ENCODE measurements around the gene TCF7L2. TPM values are rescaled to one million over a fixed set of nuclear protein-coding genes. Genes with fewer than 3 reads are reported as not detected.
A peak's percentile ranks its signal among the peaks of the same experiment; 100 is the strongest.
"Not testable (repeated sequence)": the region's sequence is repeated elsewhere in the genome, so short reads cannot be mapped to it uniquely, and the experiment has no call there.

Gene TCF7L2
- total RNA-seq, 8 experiments from 2014 or later: 2.2 to 62.9 (median 7.5) TPM

DNA sequence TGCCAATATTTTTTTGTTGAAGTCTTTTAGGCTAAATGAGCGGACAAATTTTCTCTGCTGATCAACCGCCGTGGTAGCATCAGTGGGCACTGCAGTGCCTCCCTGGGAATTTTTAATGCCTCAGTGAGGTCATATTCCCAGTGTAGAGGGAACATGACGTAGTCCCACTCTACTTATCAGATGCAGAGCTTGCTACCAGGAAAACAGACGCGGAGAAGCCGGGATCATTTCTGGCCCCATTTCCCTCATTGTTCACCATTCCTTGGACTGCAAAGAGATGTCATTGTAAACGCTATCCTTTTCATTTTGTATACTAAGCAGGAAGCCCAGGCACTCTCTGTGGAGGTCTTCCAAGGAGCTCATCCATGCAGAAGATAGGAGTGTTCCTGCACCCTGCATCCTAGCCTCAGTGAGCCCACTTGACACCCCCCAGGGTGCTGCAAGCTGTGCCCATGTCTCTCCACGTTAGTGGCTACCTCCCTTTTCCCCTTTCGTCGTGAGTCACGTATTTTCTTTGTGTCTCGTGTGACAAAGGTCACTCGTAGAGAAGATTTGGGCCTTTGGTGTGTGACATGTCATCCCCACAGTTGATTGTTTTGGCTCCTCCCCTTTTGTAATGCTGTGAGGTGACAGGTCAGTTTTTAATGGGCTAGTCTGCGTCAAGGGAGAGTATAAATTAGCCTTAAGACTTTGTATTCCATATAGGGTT, 145.5 kb downstream of the TCF7L2 start:
- Histone ChIP-seq H3K27ac (peak overlapping the region; percentile 23 to 47), H3K4me3 (no peak overlapping the region), H3K4me1 (replicated peaks in 1 of 2) (peaks cover 34 to 40% of the 10 kb centered on the region in 2 donors)
- peak in 4 of 8 experiments; percentile 38 to 54 (median 42) for ATAC-seq (replicated peaks in 6 of 8)
- in situ Hi-C loops (cut with MboI; ENCODE audit: low pct_unique_long_range_greater_than_20kb in 2 of 9, low sequenced_read_pairs in 9 of 9, unreplicated experiment in 9 of 9): no loop called here
- 58 to 100% (median 80%) methylated on average over 1 to 14 of the region's 15 CpGs for WGBS, 10 experiments

DNA sequence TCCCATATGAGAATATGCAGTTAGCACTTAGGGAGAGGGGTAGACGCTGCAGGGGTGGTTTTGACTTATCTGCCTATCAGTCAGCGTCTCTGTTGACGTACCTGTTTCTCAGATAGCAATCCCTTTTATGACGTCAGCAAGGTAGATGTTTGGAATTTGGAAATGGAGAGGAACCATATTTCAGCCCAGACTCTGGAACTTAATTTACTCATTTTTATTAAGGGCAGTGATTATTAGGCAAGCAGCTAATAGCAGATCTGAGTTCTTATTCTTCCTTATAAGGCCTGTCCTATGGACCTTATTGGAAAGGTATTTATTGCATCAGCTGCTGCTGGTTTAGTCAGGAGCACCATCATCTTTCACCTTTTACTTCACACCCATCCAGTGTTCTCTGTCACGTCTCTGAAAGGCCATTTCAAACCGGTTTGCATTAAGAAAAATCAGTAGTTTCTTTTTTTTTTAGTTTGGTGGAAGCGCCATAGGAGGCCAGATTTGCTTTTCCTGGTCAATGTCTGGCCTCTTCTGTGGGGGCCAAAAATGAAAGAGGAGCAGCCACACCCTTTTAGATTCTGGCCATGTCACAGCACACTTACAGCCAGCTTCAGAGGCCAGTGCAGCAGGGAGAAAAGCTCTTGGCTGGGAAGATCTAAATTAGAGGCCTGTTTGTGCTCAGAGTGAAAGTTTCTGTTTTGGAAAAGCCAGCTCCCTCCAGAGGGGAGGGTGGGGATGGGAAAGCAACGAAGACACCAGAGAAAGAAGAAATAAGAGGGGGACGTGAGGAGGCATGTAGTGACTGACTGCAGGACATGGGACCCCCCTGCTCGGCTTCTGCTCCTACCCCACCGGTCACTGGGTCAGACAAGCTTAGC, 146.3 kb downstream of the TCF7L2 start:
- WGBS, 10 experiments: 60 to 93% (median 70%) methylated on average over 1 to 7 of the region's 11 CpGs; no CpG with 5 or more reads in 1 of the 10 experiments
- in situ Hi-C loops (cut with MboI; ENCODE audit: low pct_unique_long_range_greater_than_20kb in 2 of 9, low sequenced_read_pairs in 9 of 9, unreplicated experiment in 9 of 9): no loop called here
- H3K4me3 ChIP-seq: no peak overlapping the region
- peaks cover 34 to 40% of the 10 kb centered on the region in 2 donors for H3K4me1 ChIP-seq (replicated peaks in 1 of 2)
- peak overlapping the region in 1 of 2 donors; percentile 5 for H3K27ac ChIP-seq
- ATAC-seq (replicated peaks in 6 of 8): peak in 6 of 8 experiments; percentile 10 to 61 (median 32)

DNA sequence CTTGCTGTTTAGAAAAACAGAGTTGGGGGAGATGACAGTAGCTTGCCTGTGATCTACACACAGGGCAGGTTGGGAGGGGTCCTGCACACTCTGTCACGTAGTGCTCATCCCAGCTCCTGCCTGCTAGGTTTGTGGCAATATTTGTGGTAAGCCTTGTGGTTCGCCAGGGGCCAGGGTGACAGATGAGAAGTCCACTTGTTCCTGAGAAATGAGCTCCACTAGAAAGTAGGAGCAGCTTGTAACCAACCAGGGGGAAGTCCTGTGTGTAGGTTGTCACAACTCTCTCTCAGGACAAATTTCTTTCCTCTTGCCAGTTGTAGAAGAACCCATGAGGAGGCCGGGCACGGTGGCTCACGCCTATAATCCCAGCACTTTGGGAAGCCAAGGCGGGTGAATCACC, 147.0 kb downstream of the TCF7L2 start:
- in situ Hi-C loops (cut with MboI; ENCODE audit: low pct_unique_long_range_greater_than_20kb in 2 of 9, low sequenced_read_pairs in 9 of 9, unreplicated experiment in 9 of 9): no loop called here
- Histone ChIP-seq H3K4me1 (replicated peaks in 1 of 2) (peaks cover 34 to 40% of the 10 kb centered on the region in 2 donors), H3K4me3 (no peak overlapping the region), H3K27ac (peak overlapping the region in 1 of 2 donors; percentile 5)
- WGBS, 10 experiments: 83 to 100% methylated on average over 1 to 2 of the region's 6 CpGs; no CpG with 5 or more reads in 8 of the 10 experiments
- no peak for ATAC-seq (replicated peaks in 6 of 8)

DNA sequence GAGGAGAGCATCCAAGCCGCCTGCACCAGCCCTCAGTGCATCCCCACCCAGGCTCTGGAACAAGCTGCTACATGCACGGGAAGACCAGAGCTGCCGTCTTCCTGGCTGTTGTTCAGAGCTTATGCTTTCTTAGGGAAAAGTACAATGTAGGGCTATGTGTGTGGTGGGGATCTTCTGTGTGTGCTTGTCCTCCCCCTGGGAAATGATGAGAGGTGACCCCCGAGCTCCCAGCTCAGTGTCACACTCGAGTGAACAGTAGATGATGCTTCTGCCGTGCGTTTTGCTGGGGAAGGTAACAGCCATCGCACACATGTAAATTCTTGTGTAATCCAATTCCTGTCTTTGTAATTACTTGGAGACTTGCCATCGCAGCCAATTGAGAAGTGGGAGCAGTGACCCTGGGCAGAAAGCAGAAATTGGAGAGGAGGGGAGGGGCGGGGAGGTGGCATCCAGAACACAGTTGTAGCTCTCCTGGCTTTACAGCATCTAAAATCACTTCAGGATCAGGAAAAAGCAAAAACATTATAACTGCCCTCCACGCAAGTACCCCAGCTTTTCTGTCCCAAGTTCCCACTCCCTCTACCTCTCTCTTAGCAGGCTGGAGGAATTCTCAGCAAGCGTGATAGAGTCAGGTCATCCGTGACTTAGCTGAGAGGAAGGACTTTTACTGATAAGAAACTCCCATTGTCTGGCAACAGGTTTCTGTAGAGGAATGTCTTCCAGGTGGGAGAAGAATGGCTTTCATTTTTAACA, 149.6 kb downstream of the TCF7L2 start:
- in situ Hi-C loops (cut with MboI; ENCODE audit: low pct_unique_long_range_greater_than_20kb in 2 of 9, low sequenced_read_pairs in 9 of 9, unreplicated experiment in 9 of 9): loop anchor here in 3 of 9 experiments (25.0 kb wide), 2 partner anchors 137 to 537 kb away; partner anchors contain the start of gene TCF7L2 (in 2 of the 3)
- Histone ChIP-seq H3K4me3 (no peak overlapping the region), H3K4me1 (replicated peaks in 1 of 2) (peaks cover 45 to 51% of the 10 kb centered on the region in 2 donors), H3K27ac (peak overlapping the region; percentile 2 to 49)
- peak; percentile 7 to 68 (median 62) for ATAC-seq (replicated peaks in 6 of 8)
- 13 to 100% (median 55%) methylated on average over 1 to 9 of the region's 13 CpGs; no CpG with 5 or more reads in 1 of the 10 experiments for WGBS, 10 experiments

DNA sequence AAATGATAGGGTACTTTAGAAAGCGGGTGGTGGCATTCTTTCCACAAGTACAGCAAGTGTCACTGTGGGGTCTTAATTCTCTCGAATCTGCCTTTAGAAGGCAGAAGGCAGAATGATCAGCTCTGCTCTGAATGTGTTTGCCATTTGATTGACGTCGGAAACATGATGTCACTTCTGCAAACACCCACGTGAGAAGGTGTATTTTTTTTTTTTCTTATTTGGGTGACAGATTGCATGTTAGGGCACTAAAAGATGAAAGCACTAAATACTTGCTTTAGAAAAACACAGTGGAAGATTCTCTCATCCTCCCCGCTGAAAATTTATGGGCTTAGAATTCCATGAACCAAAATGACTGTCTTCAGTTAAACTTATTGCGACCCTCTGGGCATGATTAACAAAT, 150.2 kb downstream of the TCF7L2 start:
- H3K4me3 ChIP-seq: no peak overlapping the region
- in situ Hi-C loops (cut with MboI; ENCODE audit: low pct_unique_long_range_greater_than_20kb in 2 of 9, low sequenced_read_pairs in 9 of 9, unreplicated experiment in 9 of 9): loop anchor here in 3 of 9 experiments (25.0 kb wide), 2 partner anchors 138 to 538 kb away; partner anchors contain the start of gene TCF7L2 (in 2 of the 3)

DNA sequence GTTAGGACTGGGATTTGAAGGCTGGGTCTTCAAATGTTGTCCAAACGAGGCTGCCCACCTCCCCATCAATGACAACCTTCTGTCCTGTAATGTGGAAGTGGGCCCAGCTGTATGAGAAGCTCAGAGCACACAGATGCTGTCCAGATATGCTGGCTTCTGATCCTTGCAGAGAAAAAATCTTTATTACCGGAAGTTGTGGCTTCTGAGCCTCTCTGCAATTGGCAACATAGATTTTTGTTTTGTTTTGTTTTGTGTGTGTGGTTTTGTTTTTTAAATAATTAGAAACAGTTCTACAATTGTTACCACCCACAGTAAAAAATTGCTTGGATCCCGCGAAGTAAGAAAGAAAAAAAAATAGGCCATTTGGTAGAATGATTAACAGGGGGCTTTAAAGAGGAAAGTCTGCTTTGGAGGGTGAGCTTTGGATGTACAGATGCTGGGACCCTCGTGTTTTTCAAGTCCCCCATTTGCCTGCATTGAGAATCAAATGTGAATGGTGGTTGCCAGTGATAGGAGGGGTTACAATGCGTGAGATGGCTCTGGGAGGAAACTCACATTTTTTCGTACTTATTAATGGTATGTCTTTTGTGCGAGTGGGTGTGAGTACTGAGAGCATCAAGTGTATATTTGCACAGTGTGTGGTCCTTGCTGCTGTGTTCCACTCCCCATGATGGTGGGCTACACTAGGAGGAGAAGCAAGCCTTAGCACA, 153.2 kb downstream of the TCF7L2 start:
- ATAC-seq (replicated peaks in 6 of 8): peak in 3 of 8 experiments; percentile 18 to 26 (median 25)

More for the DNA sequence above, 150.2 kb downstream of the TCF7L2 start:
- 20 to 88% (median 69%) methylated on average over 1 to 7 of the region's 7 CpGs; no CpG with 5 or more reads in 1 of the 10 experiments for WGBS, 10 experiments
- Histone ChIP-seq H3K27ac (no peak overlapping the region), H3K4me1 (replicated peaks in 1 of 2) (peaks cover 45 to 50% of the 10 kb centered on the region in 2 donors)
- ATAC-seq (replicated peaks in 6 of 8): no peak

DNA sequence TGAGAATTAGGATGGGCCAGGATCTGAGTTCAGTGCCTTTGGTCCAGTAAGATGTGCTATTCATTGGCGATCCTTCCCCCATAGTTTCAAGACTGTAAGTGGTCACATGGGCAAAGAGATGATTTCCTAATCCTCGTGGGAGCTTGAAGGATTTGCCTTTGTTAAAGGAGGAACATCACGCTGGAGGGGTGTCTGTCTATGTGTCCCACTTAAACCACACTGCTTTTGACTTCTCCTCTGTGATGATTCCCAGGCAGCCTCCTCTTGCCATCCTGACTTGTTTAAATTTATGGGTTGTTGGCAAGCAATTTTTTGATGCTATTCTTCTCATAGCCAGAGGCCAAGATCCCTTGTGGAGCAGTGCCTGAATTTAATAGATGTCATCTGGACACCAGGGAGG, 154.0 kb downstream of the TCF7L2 start:
- peak in 3 of 8 experiments; percentile 5 to 54 (median 16) for ATAC-seq (replicated peaks in 6 of 8)
- no peak overlapping the region for H3K27ac ChIP-seq
- no peak overlapping the region for H3K4me3 ChIP-seq
- 10 to 100% (median 20%) methylated on average over 1 to 2 of the region's 3 CpGs; no CpG with 5 or more reads in 5 of the 10 experiments for WGBS, 10 experiments
- H3K4me1 ChIP-seq (replicated peaks in 1 of 2): peaks cover 35 to 39% of the 10 kb centered on the region in 2 donors
- in situ Hi-C loops (cut with MboI; ENCODE audit: low pct_unique_long_range_greater_than_20kb in 2 of 9, low sequenced_read_pairs in 9 of 9, unreplicated experiment in 9 of 9): loop anchor here in 3 of 9 experiments (25.0 kb wide), 2 partner anchors 142 to 542 kb away; partner anchors contain the start of gene TCF7L2 (in 2 of the 3)

More for the DNA sequence above, 153.2 kb downstream of the TCF7L2 start:
- Histone ChIP-seq H3K4me3 (no peak overlapping the region), H3K4me1 (replicated peaks in 1 of 2) (peaks cover 32 to 38% of the 10 kb centered on the region in 2 donors), H3K27ac (no peak overlapping the region)
- 2 to 72% (median 44%) methylated on average over 3 to 8 of the region's 8 CpGs; no CpG with 5 or more reads in 1 of the 10 experiments for WGBS, 10 experiments
- in situ Hi-C loops (cut with MboI; ENCODE audit: low pct_unique_long_range_greater_than_20kb in 2 of 9, low sequenced_read_pairs in 9 of 9, unreplicated experiment in 9 of 9): loop anchor here in 3 of 9 experiments (25.0 kb wide), 2 partner anchors 141 to 541 kb away; partner anchors contain the start of gene TCF7L2 (in 2 of the 3)

DNA sequence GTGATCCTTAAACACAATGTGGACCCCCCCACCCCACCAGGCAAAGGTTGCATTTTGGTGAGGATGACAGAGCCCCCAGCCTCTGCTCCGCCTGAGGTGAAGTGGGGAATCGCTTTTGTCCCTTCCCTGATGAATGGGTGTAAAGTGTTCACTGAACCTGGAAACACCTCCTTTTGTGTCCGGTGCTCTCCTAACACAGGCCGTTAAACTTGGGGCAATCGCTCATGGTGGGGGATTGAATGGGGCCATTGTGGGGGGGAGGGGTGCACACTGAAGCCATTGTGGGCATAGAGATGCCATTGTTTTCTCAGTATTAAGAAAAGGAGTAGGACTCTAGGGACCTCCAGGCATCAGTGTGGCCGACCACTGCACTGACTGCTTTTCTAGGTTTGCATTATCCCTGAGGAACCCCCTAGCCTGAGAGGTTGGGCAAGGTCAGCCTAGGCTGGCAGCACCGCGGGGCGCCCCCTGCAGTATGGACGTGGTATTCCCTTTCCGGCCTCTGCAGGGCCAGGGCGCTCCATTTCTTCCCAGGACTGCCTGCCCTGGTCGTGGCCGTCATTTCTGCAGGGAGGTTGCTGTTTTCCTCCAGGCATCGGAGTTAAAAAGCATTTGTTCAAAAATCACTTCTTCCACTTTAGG, 158.3 kb downstream of the TCF7L2 start:
- in situ Hi-C loops (cut with MboI; ENCODE audit: low pct_unique_long_range_greater_than_20kb in 2 of 9, low sequenced_read_pairs in 9 of 9, unreplicated experiment in 9 of 9): loop anchor here in 3 of 9 experiments (25.0 kb wide), 2 partner anchors 146 to 546 kb away; partner anchors contain the start of gene TCF7L2 (in 2 of the 3)
- ATAC-seq (replicated peaks in 6 of 8): peak in 6 of 8 experiments; percentile 27 to 84 (median 70)
- Histone ChIP-seq H3K27ac (no peak overlapping the region), H3K4me3 (no peak overlapping the region), H3K4me1 (replicated peaks in 1 of 2) (peaks cover 20 to 25% of the 10 kb centered on the region in 2 donors)
- 29 to 100% (median 51%) methylated on average over 1 to 9 of the region's 15 CpGs; no CpG with 5 or more reads in 4 of the 10 experiments for WGBS, 10 experiments

DNA sequence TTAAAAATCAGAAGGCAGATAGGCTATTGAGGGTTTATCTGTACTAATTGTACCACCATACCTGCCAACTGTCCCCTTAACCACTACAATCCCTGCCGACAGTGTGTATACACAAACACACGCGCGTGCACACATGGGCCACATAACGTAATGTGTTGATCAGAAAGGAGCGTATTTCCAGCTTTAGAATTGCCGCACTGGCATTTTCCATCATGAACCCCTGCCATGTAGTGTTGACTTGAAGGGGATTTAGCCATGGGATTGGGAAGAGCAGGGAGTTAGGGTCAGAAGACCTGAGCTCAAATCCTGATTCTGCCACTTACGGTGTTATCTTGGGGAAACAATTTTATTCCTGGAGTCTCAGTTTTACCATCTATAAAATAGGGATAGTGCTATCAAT, 158.9 kb downstream of the TCF7L2 start:
- Histone ChIP-seq H3K27ac (no peak overlapping the region), H3K4me3 (no peak overlapping the region), H3K4me1 (replicated peaks in 1 of 2) (peaks cover 14 to 20% of the 10 kb centered on the region in 2 donors)
- no peak for ATAC-seq (replicated peaks in 6 of 8)
- WGBS, 10 experiments: 87 to 100% (median 93%) methylated on average over 1 to 7 of the region's 8 CpGs; no CpG with 5 or more reads in 3 of the 10 experiments
- in situ Hi-C loops (cut with MboI; ENCODE audit: low pct_unique_long_range_greater_than_20kb in 2 of 9, low sequenced_read_pairs in 9 of 9, unreplicated experiment in 9 of 9): loop anchor here in 3 of 9 experiments (25.0 kb wide), 2 partner anchors 147 to 547 kb away; partner anchors contain the start of gene TCF7L2 (in 2 of the 3)

DNA sequence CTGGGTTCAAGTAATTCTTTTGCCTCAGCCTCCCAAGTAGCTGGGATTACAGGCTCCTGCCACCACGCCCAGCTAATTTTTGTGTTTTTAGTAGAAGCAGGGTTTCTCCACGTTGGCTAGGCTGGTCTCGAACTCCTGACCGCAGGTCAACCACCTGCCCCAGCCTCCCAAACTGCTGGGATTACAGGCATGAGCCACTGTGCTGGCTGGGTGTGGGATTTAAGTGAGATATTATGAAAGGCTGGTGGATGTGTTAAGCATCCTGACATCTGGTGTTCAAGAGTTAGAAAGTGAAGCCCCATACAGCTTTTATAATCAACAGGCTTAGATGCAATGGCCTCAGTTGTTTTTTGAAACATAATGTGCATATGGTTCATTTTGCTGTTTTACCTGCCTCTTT, 159.4 kb downstream of the TCF7L2 start:
- H3K27ac ChIP-seq; H3K4me3 ChIP-seq; ATAC-seq (replicated peaks in 6 of 8): not testable (repeated sequence)
- H3K4me1 ChIP-seq (replicated peaks in 1 of 2): peaks cover 10 to 18% of the 10 kb centered on the region in 2 donors
- in situ Hi-C loops (cut with MboI; ENCODE audit: low pct_unique_long_range_greater_than_20kb in 2 of 9, low sequenced_read_pairs in 9 of 9, unreplicated experiment in 9 of 9): loop anchor here in 3 of 9 experiments (25.0 kb wide), 2 partner anchors 147 to 547 kb away; partner anchors contain the start of gene TCF7L2 (in 2 of the 3)
- 0 to 100% (median 87%) methylated on average over 1 to 4 of the region's 4 CpGs; no CpG with 5 or more reads in 3 of the 10 experiments for WGBS, 10 experiments

DNA sequence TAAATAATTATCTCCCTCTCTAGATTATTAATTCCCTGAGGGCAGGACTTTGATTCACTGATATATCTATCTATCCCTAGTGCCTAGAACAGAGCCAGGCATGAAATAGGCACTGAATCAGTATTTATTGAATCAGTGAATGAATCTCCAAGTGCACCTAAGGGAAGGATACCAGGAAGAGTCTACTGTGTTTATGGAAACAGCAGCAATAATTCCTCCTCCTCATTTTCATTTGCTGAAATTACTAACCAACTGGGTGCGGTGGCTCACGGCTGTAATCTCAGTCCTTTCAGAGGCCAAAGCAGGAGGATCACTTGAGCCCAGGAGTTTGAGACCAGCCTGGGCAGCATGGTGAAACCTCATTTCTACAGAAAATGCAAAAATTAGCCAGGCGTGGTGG, 161.2 kb downstream of the TCF7L2 start:
- WGBS, 10 experiments: 64 to 100% (median 100%) methylated on average over 1 to 2 of the region's 3 CpGs; no CpG with 5 or more reads in 4 of the 10 experiments
- in situ Hi-C loops (cut with MboI; ENCODE audit: low pct_unique_long_range_greater_than_20kb in 2 of 9, low sequenced_read_pairs in 9 of 9, unreplicated experiment in 9 of 9): loop anchor here in 3 of 9 experiments (25.0 kb wide), 2 partner anchors 149 to 549 kb away; partner anchors contain the start of gene TCF7L2 (in 2 of the 3)
- Histone ChIP-seq H3K4me3 (no peak overlapping the region), H3K27ac (no peak overlapping the region), H3K4me1 (replicated peaks in 1 of 2) (peaks cover 14 to 15% of the 10 kb centered on the region in 2 donors)
- ATAC-seq (replicated peaks in 6 of 8): no peak
